ENCODE measurements around the gene TGFB2. TPM values are rescaled to one million over a fixed set of nuclear protein-coding genes. Genes with fewer than 3 reads are reported as not detected.

The TGFB2 gene
- total RNA-seq, 2 experiments from 2014 or later, result not detected

DNA sequence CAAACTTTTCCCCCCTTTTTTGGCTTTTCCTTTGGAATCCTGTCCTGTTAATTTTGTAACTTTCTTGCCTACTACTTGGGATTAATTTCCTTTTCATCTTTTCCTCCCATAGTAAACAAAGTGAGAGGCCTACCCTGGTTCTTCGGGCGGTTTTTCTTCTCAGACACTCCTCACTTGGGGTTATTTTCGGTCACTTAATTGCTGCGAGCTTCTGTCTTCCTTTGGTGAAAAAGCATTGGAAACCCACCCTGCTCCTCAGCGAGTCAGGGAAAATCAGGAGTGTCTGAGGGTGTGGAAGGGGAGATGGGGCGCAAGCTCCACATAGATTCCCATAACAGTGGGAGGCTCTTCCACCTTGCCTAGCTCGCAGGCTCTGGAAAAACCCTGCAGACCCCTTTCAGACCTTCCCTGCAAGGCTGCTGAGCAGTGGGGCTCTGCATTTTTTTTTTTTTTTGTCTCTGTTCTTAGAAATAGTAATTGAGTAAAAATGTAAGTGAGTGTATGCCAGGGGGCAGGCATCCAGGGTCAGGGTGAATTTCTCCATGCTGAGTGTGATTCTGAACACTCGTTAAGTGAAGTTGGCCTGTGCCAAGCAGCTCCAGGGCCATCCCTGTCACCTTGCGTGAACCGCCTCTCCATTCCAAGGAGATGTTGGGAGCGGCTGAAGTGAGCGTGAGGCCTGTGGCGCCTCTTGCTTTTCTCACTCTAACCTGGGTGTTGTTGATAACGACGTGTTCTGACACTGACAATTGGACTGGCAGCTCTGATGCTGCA, 20.3 kb downstream of the TGFB2 start:
- ChIA-PET POLR2A (no interaction called here), CTCF (interaction anchor here (1.4 to 1.9 kb wide), 2 partner anchors 11 kb away, joined by 5 to 7 read pairs; no protein-coding TSS in a partner anchor)
- Mint-ChIP-seq H3K4me3 (no peak overlapping the region), H3K27ac (no peak overlapping the region), H3K9me3 (no peaks in the 10 kb centered on the region), H3K27me3 (peaks cover 11% of the 10 kb centered on the region), H3K36me3 (peaks cover 2% of the 10 kb centered on the region), H3K4me1 (ENCODE audit: low read depth) (no peaks in the 10 kb centered on the region)
- intact Hi-C loops (cut with micrococcal nuclease), result no loop called here
- DNase-seq, result no peak

DNA sequence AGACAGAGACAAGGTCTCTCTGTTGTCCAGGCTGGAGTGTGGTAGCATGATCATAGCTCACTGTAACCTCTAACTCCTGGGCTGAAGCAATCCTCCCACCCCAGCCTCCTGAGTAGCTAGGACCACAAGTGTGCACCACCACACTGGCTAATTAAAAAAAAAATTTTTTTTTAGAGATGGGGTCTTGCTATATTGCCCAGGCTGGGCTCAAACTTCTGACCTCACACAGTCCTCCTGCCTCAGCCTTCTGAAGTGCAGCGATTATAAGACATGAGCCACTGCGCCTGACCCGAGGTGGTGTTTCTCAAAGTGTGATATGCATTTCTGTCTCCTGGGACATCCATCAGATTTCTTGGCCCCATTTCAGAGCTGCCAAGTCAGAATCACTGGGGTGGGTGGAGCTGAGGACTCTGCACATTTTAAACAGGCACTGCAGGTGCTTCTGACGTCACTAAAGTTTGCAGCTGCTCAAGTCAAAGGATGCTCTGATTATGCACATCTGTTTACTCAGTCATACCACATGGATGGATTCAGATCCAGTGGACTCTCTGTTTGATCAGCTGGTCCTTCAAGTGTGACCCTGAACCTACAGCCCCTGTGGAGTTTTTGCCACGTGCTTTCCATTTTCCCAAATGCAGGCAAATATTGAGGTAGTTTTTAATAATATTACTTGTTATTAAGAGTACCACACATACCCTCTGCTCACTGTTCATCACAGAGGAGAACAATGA, 21.4 kb downstream of the TGFB2 start:
- Mint-ChIP-seq H3K27ac (no peak overlapping the region), H3K4me3 (no peak overlapping the region), H3K9me3 (no peaks in the 10 kb centered on the region), H3K4me1 (ENCODE audit: low read depth) (no peaks in the 10 kb centered on the region), H3K36me3 (peaks cover 2% of the 10 kb centered on the region), H3K27me3 (peaks cover 12% of the 10 kb centered on the region)
- intact Hi-C loops (cut with micrococcal nuclease), result no loop called here
- CTCF ChIA-PET, result interaction anchor here (1.9 kb wide), 1 partner anchor 12 kb away, joined by 7 read pairs; no protein-coding TSS in a partner anchor
- POLR2A ChIA-PET, result no interaction called here
- no peak for DNase-seq

DNA sequence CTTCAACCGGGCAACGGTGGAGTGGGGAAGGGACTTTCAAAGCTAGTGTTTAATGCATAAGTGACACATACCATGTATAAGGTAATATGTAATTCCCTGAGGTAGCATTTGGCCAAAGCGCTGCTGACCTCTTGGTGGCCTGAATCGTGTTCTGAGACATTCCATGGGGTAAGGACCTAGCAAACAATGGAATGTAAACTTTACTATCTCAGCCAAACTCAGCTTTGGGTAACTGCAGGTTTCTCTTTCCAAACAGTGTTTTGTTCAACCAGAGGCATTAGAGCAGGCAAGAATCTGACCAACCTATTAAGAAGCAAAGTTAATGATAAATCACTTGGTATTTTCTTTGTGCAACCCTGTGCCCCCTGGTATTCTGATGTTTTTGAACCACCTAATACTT, 22.0 kb downstream of the TGFB2 start:
- Mint-ChIP-seq H3K4me1 (ENCODE audit: low read depth) (no peaks in the 10 kb centered on the region), H3K4me3 (no peak overlapping the region), H3K27ac (no peak overlapping the region), H3K27me3 (peaks cover 19% of the 10 kb centered on the region), H3K9me3 (no peaks in the 10 kb centered on the region), H3K36me3 (peaks cover 2% of the 10 kb centered on the region)
- DNase-seq, result no peak
- CTCF ChIA-PET, result interaction anchor here (1.9 kb wide), 1 partner anchor 12 kb away, joined by 7 read pairs; no protein-coding TSS in a partner anchor
- POLR2A ChIA-PET, result no interaction called here
- intact Hi-C loops (cut with micrococcal nuclease), result no loop called here

DNA sequence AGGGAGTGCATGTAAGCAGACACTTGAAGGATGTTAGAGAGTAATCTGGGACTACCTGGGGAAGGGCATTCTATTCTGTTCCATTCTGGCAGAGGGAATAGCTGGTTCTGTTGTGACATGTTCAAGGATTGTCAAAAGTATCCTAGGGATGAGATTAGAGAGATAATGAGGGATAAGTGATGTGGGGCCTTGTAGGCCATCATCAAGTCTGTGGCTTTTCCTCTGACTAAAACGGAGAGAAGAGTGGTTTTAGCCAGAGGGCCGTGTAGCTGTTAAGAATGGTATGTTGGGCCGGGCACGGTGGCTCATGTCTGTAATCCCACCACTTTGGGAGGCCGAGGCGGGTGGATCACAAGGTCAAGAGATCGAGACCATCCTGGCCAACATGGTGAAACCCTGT, 23.6 kb downstream of the TGFB2 start:
- Mint-ChIP-seq H3K4me3 (no peak overlapping the region), H3K36me3 (peaks cover 2% of the 10 kb centered on the region), H3K4me1 (ENCODE audit: low read depth) (no peaks in the 10 kb centered on the region), H3K27ac (no peak overlapping the region), H3K27me3 (peaks cover 29% of the 10 kb centered on the region), H3K9me3 (no peaks in the 10 kb centered on the region)
- intact Hi-C loops (cut with micrococcal nuclease), result no loop called here
- DNase-seq, result no peak
- ChIA-PET POLR2A (no interaction called here), CTCF (interaction anchor here (0.6 kb wide), 1 partner anchor 410 kb away, joined by 3 read pairs; no protein-coding TSS in a partner anchor)

DNA sequence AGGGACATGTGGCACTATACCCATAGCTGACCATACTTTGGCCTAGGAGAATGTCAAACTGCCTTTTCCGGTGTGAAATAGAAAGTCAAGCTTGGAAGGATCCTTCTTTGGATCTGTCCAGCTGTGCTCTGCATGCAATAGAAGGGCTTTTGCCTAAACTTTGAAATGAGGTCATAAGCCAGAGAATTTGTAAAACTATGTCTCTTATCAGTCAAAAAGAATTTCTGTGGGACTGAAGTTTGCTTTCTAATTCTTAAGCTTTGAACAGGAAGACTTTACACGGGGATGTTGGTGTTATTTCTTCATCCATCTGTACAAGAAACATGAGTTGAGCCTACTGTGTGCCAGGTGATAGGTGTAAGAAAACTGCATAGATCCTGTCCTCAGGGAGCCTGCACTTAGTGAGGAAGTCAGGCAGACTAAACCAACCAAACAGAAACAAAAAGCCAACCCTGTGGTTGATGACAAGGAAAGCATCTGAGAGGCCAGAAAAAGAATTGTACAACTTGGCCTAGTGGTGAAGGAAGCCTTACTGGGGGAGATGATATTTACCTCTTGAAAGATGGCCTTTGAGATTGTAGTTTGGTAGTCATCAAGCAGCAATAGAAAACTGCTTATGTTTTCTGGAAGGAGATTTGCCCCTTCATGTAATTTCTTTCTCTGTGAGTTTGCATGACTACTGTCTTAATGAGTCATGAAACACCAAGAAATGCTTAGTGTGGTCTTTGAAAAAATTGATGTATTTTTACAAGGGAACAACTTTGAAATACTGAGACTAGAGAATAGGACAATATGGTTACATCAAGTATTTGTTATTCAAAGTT, 24.8 kb downstream of the TGFB2 start:
- no peak for DNase-seq
- ChIA-PET CTCF (no interaction called here), POLR2A (no interaction called here)
- peaks cover 36% of the 10 kb centered on the region for H3K27me3 Mint-ChIP-seq
- H3K36me3 Mint-ChIP-seq, result peaks cover 2% of the 10 kb centered on the region
- H3K4me3 Mint-ChIP-seq, result no peak overlapping the region
- no peak overlapping the region for H3K27ac Mint-ChIP-seq
- intact Hi-C loops (cut with micrococcal nuclease), result loop anchor here (10.0 kb wide), 1 partner anchor 955 kb away; no protein-coding TSS in a partner anchor
- no peaks in the 10 kb centered on the region for H3K4me1 Mint-ChIP-seq (ENCODE audit: low read depth)
- H3K9me3 Mint-ChIP-seq, result no peaks in the 10 kb centered on the region

DNA sequence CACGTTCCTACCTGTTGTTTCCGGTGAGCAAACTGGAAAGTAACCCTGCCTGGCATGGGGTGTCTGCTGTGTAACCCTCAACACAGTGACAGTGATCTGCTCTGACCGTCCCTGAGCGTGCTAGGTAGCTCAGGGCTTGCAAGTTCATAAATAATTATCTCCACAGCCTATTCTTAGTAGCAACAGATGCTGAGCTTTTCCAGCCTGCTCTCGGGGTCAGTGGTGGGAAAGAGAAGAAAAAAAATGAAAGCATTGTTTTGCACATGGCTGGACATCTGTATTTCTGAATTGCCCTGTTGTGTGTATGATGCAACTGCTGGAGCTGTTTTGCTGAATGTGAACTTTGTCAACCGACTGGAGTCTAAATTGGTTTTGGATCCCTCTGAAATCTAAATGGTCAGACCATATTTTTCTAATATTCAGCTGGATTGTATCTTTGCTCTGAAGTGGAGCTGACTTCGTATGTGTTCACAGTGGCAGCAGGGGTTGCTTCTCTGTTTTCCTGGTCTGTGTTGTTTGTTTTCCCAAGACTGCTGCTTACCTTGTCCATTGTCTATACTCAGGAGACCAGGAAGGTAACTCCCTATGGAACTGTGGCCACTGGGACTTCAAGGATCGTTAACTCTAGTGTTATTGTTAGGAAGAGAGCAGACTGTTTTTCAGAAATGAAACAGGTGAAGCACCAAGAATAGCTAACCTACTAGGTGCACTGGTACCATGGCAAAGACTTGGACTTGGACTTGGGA, 27.0 kb downstream of the TGFB2 start:
- intact Hi-C loops (cut with micrococcal nuclease), result loop anchor here (10.0 kb wide), 1 partner anchor 953 kb away; no protein-coding TSS in a partner anchor
- Mint-ChIP-seq H3K27ac (no peak overlapping the region), H3K4me1 (ENCODE audit: low read depth) (peaks cover 5% of the 10 kb centered on the region), H3K4me3 (no peak overlapping the region), H3K36me3 (peaks cover 2% of the 10 kb centered on the region), H3K9me3 (no peaks in the 10 kb centered on the region), H3K27me3 (peaks cover 44% of the 10 kb centered on the region)
- POLR2A ChIA-PET, result no interaction called here
- CTCF ChIA-PET, result no interaction called here
- DNase-seq, result no peak

DNA sequence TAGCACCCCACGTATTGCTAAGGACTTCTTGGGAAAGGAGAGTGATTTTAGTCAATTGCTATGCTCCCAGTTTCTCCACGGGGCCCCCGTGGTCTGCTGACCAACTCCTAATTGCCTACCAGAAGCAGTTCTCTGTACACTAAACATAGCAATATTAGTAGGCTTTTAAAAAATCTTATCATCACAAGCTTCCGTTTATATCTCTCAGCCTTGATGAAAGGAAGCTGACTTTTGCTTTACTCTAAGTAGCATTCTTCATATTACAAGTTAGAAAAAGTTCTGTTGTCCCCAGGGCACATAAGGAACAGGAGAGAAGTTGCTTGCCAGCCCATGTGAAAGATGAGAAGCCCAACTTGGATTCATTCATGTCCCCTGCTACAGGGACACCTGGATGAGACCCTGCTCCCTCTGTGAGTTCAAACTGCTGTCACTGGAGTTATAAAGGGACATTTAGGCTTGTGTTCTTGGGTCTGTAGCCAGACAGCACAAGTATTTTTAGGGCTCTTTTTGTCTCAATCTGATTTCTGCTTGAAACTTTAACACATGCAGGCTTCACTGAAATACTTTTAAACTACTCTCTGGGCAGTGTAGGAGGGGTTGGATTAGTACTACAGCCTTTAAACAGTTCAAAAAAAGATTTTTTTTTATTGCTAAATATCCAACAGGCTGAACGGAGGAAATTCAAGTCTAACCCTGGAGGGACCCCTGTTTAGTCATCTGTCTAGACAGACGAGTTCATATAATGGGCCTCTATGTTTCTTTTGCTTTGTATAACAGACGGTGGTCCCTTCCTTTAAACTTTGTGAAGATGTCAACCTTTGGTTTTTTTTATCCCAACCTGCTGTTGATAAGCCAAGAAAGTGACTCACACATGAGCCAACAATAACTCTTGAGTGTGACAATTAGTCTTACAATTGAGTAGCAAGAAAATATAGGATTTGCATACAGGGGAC, 29.5 kb downstream of the TGFB2 start:
- no peak for DNase-seq
- no peaks in the 10 kb centered on the region for H3K36me3 Mint-ChIP-seq
- peaks cover 48% of the 10 kb centered on the region for H3K27me3 Mint-ChIP-seq
- H3K4me1 Mint-ChIP-seq (ENCODE audit: low read depth), result peaks cover 12% of the 10 kb centered on the region
- intact Hi-C loops (cut with micrococcal nuclease), result loop anchor here (10.0 kb wide), 1 partner anchor 950 kb away; no protein-coding TSS in a partner anchor
- no peaks in the 10 kb centered on the region for H3K9me3 Mint-ChIP-seq
- ChIA-PET CTCF (interaction anchor here (0.6 kb wide), 1 partner anchor 28 kb away, joined by 3 read pairs; no protein-coding TSS in a partner anchor), POLR2A (no interaction called here)
- H3K27ac Mint-ChIP-seq, result no peak overlapping the region
- no peak overlapping the region for H3K4me3 Mint-ChIP-seq

DNA sequence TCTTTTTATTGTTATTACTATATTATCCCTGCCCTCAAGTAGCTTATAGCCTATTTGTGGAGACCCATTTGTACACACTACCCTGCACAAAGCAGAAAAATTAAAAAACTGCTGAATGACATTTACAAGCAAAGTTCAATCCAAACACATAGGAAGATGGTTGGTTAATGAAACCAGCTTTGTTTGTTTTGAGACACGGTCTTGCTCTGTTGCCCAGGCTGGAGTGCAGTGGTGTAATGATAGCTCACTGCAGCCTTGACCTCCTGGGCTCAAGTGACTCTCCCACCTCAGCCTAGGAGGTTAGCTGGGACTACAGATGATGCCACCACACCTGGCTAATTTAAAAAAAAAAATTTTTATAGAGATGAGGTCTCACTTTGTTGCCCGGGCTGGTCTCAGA, 31.6 kb downstream of the TGFB2 start:
- Mint-ChIP-seq H3K27ac (no peak overlapping the region), H3K4me3 (no peak overlapping the region), H3K36me3 (no peaks in the 10 kb centered on the region), H3K27me3 (peaks cover 56% of the 10 kb centered on the region), H3K9me3 (no peaks in the 10 kb centered on the region), H3K4me1 (ENCODE audit: low read depth) (peaks cover 12% of the 10 kb centered on the region)
- ChIA-PET POLR2A (no interaction called here), CTCF (interaction anchor here (1.0 to 1.2 kb wide), 2 partner anchors 12 to 25 kb away, joined by 3 to 5 read pairs; no protein-coding TSS in a partner anchor)
- no peak for DNase-seq
- intact Hi-C loops (cut with micrococcal nuclease), result loop anchor here (1.0 to 10.0 kb wide), 4 partner anchors 14 to 948 kb away; partner anchors contain the start of gene TGFB2

DNA sequence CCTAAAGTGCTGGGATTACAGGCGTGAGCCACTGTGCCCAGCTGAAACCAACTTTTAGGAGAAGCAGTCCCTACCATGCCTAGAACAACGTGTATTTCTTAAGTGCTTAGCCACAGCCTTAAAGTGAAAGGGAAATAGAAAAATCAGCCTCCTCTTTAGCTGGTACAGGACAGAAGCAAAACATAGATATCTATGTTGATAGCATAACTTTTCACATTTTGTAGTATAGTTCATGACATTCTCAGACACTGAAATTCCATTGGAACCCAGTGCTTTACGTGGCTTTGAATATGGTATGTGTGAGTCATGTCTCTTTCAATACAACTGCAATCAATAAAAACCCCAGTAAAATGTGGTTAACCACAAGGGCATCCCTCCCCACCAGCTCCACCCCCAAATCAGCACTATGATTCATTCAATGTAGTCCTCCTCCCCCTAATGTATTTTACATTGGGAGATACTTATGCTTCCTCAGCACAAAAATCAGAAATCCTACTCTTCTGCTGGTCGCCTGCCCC, 32.1 kb downstream of the TGFB2 start:
- Mint-ChIP-seq H3K4me3 (peak overlapping the region; percentile 48), H3K36me3 (no peaks in the 10 kb centered on the region), H3K27me3 (peaks cover 53% of the 10 kb centered on the region), H3K4me1 (ENCODE audit: low read depth) (peaks cover 12% of the 10 kb centered on the region), H3K27ac (peak overlapping the region; percentile 66), H3K9me3 (no peaks in the 10 kb centered on the region)
- POLR2A ChIA-PET, result no interaction called here
- peak; percentile 83 for DNase-seq
- intact Hi-C loops (cut with micrococcal nuclease), result loop anchor here (1.0 to 10.0 kb wide), 4 partner anchors 15 to 948 kb away; partner anchors contain the start of gene TGFB2
- CTCF ChIA-PET, result interaction anchor here (0.8 to 1.2 kb wide), 3 partner anchors 12 to 28 kb away, joined by 3 to 5 read pairs (median 3); no protein-coding TSS in a partner anchor

DNA sequence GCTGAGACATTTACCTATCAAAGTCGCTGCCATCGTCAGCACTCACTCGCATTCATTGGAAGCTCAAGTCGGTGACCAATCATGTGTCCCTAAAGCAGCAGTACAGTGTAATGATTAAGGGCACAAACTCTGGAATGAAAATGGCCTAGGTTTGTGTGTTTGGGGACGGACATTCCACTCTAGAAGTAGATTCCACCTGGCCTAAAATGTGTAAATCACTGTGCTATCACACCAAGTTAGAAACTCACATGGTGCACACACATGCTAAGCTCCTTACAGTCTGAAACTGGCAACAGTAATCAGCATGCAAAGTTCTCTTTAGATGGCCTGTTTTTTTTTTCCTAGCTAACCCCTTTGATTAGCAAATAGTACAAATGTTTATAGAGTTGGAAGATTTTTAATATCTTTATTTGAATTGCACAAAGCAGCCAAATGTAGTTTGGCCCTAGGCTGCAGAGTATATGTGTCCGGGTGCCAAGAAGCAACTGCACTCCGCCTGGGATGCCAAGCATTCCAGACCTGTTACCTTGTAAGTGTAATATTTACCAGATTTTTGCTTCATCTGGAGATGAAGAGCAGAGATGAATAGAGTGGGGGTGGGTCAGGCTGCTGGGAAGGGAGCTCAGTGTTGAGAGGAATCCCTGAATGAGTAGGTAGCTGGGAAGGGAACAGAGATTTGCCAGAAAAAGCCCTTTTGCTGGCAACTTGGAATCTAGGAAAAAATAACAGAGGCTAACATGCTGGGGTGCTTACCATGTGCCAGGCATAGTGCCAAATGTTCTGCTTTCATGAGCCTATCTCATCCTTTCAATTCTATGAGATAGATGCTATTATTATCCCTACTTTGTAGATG, 35.2 kb downstream of the TGFB2 start:
- intact Hi-C loops (cut with micrococcal nuclease), result no loop called here
- Mint-ChIP-seq H3K4me1 (ENCODE audit: low read depth) (peaks cover 12% of the 10 kb centered on the region), H3K27ac (no peak overlapping the region), H3K36me3 (no peaks in the 10 kb centered on the region), H3K4me3 (no peak overlapping the region), H3K27me3 (peaks cover 51% of the 10 kb centered on the region), H3K9me3 (no peaks in the 10 kb centered on the region)
- CTCF ChIA-PET, result interaction anchor here (0.7 kb wide), 1 partner anchor 22 kb away, joined by 3 read pairs; no protein-coding TSS in a partner anchor
- DNase-seq, result no peak
- POLR2A ChIA-PET, result no interaction called here

All from activated CD4-positive, alpha-beta memory T cell treated with anti-CD3 and anti-CD28 coated beads for 36 hours (primary cell).